HT1080 (cell line): ENCODE data around the gene OR1Q1. TPM values are rescaled to one million over a fixed set of nuclear protein-coding genes. Genes with fewer than 3 reads are reported as not detected.
"Not testable (repeated sequence)": the region's sequence is repeated elsewhere in the genome, so short reads cannot be mapped to it uniquely, and the experiment has no call there.

Experiments used
- DNase-seq: peaks from one replicate; pipeline ENCODE4 v3.0.0-alpha.2; 2015; ENCODE audit warnings: low read depth
- polyA plus RNA-seq, 2 experiments: library from polyadenylated mRNA; depleted of rRNA; stranded (reverse); fragments of >200 nt; gene quantifications; 2 replicates each; pipeline ENCODE4 v1.2.3, GENCODE V29; 2015
- total RNA-seq: library from RNA; depleted of rRNA; stranded (reverse); fragments of >200 nt; shearing (Covaris generic); gene quantifications from 2 replicates; pipeline ENCODE4 v1.2.3, GENCODE V29; 2014; rRNA removed

Gene OR1Q1, protein sequence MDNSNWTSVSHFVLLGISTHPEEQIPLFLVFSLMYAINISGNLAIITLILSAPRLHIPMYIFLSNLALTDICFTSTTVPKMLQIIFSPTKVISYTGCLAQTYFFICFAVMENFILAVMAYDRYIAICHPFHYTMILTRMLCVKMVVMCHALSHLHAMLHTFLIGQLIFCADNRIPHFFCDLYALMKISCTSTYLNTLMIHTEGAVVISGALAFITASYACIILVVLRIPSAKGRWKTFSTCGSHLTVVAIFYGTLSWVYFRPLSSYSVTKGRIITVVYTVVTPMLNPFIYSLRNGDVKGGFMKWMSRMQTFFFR
- total RNA-seq, result not detected in 2 replicates
- polyA plus RNA-seq (2015; cell fraction: cytosol; rRNA removed), result not detected in 2 replicates
- polyA plus RNA-seq (2015; cell fraction: nucleus; rRNA removed), result not detected in 2 replicates

DNA sequence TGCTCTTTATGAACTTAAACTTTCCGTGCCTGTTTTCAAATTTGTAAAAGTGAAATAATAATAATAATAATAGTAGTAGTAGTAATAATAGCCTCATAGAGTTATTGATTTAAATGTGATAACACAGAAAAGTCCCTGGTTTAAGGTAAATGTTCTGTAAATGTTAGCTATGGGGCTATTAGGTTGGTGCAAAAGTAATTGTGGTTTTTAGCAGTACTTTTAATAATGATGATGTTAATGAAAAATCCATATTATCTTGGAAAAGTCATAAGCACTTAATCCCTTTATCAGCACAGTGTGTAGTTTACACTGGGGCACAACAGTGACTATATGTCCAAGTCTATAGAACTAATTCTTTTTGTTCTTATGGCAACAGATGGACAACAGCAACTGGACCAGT lies at the start of gene OR1Q1:
TSS of gene OR1Q1 (plus strand) at position 377 of the 400 bp plus-strand sequence. CDS start at position 377, 0 bp downstream.
- no peak for DNase-seq

DNA sequence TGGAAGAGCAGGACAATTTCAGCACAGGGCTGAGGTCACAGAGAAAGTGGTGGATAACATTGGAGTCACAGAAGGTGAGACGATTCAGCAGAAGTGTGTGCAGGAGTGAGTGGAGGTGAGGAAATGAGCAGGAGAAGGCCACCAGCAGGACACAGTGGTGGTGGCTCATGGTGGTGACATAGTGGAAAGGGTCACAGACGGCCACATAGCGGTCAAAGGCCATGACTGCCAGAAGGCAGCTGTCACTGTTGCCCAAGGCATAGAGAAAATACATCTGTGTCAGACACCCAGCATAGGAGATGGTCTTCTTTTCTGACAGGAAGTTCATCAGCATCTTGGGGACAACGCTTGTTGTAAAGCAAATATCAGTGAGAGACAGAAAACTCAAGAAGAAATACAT lies 46.6 kb upstream of the OR1Q1 start:
- DNase-seq, result no peak

DNA sequence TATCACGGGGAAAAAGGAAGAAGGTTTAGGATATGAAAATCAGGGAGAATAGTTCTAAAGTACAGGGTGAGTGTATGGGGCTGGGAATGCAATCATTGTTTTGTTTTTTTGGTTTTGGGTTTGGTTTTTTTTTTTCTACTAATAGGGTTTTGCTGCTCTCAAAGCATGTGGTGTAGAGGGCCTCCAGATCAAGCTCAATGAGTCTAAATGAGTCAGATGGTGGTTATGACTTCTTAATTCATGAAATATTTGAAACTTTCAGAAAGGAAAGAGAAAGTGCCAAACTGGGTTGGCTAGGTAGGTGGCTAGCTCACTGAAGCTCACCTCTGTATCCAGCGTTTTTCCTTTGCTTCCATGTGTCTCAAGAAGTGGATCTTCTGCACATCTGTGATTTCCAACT lies 42.1 kb upstream of the OR1Q1 start:
- peak; percentile 6 for DNase-seq

DNA sequence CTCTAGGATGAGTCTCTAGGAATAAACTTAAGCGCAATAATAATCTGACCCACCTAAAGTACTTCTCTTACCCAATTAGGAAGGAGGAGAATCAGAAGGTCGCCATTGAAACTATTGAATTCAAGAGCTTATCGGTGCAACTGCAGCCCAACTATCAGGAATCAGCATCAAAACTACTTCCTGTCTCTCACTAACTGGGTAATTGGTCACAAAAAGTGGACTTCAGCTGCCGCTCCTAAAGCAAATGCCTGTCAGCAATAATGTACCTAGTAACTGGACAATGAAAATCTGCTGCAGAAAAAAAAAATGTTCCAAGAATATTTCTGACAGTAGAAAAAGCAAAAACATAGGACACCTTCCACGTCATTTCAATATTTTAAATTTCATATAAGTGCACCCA lies 34.7 kb upstream of the OR1Q1 start:
- no peak for DNase-seq

DNA sequence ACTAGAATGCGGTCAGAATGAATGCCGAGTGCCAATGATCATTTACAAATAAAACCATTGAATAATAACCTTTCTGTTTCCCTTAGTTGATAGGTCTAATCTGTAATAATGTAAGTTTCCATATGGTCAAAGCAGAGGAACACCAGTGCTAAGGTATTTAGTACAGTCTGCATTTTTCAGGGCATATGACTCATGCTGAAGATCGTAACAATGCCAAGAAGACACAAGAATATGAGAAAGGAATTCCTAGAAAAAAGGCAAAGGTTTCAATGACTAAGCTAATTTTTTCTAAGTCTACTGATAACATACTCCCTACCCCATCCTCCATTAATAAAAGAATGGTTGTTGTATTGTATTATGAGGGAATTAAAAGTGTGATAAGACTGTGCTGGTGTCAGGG lies 34.2 kb upstream of the OR1Q1 start:
- peak; percentile 75 for DNase-seq

DNA sequence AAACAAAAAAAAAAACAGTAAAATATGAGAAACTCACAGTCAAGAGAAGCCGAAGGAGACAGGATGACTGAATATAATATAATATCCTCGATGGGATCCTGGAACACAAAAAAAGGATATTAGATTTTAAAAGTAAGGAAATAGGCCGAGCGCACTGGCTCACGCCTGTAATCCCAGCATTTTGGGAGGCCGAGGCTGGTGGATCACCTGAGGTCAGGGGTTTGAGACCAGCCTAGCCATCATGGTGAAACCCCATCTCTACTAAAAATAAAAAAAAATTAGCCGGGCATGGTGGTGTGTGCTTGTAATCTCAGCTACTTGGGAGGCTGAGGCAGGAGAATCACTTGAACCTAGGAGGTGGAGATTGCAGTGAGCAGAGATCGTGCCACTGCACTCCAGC lies 31.3 kb upstream of the OR1Q1 start, which contains the start of gene OR1L8:
TSS of gene OR1L8 (minus strand) at position 101 of the 400 bp plus-strand sequence. CDS start 14,907 bp downstream, outside the sequence.
- not testable (repeated sequence) for DNase-seq

DNA sequence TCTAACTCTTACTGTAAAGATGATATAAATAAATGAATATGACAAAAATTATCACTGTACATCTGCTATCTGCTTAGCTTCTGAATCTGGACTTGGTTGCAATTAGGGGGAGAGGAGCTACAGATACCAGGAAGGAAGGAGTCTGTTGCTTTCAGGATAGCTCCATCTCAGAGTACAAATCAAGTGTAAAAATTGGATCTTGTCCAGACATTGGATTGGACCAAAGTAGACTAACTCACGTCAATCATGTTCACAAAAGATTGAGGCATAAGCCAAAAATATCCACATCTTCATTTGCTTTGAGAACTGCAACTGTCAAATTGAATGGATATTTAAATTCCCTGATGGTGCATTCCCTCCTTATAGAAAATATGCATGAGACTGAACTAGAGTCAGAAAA lies 8.8 kb upstream of the OR1Q1 start:
- DNase-seq, result no peak

DNA sequence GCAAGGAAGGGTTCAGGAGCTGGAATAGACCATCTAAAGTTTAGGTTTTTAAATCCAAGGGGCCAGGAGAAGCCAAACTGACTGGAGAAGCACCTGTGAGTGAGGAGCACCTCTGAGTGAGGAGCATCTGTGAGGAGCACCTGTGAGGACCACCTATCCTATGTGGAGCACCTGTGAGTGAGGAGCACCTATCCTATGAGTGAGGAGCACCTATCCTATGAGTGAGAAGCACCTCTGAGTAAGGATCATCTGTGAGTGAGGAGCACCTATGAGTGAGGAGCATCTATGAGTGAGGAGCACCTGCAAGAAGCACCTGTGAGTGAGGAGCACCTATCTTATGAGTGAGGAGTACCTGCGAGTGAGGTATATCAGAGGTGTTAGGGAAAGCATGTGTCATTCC lies 8.0 kb upstream of the OR1Q1 start:
- no peak for DNase-seq

DNA sequence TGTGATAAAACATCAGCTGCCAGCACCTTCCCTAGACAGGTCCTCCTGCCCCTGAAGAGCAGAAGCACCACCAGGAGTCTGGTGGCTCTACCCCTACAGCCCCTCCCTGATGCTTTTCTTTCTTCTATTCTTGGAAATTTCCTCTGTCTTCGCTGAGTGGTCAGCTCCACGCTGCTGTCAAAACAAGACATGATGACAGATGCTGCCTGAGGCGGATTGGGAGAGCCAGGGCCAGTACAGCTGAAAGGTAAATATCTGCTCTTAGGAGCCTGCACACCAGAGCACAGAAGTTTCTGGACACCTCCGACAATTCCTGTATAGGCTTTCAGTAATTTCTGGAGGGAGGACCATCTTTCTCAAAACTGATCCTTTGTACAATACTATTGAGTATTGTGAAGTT lies 4.7 kb upstream of the OR1Q1 start:
- DNase-seq, result no peak

DNA sequence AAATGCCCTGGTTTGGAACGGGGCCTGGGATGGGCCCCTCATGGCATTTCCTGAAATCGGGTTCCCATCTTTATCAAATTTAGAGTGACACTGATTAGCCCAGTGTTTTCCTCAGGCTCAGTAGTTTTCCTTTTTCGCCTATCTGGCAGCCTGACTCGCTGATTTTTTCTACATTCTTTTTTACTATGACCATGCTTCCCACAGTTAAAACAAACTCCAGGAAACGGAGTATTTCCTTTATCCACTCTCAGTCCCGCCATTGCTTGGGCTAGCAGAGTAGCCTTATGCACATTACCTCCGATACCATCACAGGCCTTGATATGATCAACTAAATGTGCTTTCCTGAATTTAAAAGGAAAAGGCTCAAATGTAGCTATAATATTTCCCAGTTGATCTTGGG lies 5.5 kb downstream of the OR1Q1 start:
- no peak for DNase-seq

DNA sequence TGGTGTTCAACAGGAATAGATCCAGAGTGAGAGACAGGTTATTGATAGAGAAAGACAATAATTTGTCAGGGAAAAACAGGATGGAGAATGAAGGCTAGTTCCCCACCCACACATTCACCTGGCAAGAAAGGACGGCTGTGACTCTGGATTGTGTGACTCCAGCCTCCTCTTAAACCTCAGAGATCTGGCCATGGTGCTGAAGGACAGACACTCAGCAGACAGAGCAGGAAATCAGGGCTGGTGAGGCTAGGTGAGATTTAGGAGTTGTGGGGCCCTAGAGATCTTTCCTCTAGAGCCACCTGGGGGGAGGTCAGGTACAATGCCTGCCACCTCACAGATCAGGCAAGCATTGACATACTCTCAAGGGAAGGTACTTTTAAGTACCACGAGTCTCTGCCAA lies 27.7 kb downstream of the OR1Q1 start:
- DNase-seq, result no peak

DNA sequence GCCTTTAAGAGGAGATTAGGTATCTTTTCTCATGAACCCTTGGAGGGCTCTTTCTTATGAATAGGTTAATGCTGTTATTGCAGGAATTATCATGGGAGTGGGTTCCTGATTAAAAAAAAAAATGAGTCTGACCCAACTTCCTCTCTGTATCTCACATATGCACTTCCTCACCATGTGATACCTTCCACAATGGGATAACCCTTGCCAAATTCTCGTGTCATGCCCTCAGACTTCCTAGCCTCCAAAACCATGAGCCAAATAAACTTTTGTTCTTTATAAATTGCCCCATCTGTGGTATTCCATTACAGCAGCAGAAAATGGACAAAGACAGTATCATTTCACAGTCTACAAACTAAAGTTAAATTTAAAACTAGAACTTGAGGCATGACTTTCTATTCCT lies 41.8 kb downstream of the OR1Q1 start:
- DNase-seq, result no peak

DNA sequence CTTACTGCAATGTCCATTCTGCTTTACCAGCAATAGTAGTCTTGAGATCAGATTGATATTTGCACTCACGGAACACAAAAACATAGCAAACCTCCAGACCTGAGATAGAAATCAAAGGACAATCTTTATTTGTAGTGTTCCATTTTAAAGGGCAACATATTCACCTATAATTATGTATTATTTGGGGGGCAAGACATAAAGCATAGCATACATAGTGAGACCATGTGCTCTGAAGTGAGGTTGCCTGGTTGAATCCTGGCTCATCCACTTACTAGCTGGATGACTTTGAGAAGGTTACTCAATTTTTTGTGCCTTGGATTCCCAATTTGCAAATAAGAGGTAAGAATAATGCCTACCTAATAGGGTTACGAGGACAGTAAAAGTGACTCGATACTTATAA lies 43.0 kb downstream of the OR1Q1 start, which contains the start of gene OR1B1:
TSS of gene OR1B1 (minus strand) at position 101 of the 400 bp plus-strand sequence.
- no peak for DNase-seq

DNA sequence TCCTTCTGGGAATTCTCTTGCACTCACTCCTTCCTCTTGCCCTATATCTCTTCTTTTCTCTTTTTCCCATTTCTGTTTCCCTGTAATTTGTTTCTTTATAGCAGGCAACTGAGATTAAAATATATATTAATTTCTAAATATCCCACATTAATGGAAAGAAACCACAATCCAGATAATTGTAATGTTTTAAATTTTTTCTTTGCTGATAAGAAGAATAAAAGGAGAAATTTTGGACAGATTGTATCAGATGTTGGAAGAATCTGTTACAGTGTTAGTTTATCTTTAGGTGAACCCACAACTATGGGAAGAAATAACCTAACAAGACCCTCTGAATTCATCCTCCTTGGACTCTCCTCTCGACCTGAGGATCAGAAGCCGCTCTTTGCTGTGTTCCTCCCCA lies 46.9 kb downstream of the OR1Q1 start, which contains the start of gene OR1L1:
TSS of gene OR1L1 (plus strand) at position 301 of the 400 bp plus-strand sequence. CDS start at position 301, 0 bp downstream.
- DNase-seq, result no peak

Other genes with a start within 250 kb of the OR1Q1 start
- 0.07 and 0.24 TPM in 2 replicates for gene PTGS1, start 243.7 kb upstream of the OR1Q1 start, total RNA-seq
- gene OR1J1, start 136.8 kb upstream of the OR1Q1 start, total RNA-seq, result not detected in 2 replicates
- 0.17 TPM in 1 of 2 replicates, not detected in the other for gene OR1J2, start 103.9 kb upstream of the OR1Q1 start, total RNA-seq
- gene OR1J4, start 95.6 kb upstream of the OR1Q1 start, total RNA-seq, result not detected in 2 replicates
- not detected in 2 replicates for gene OR1N1, start 87.4 kb upstream of the OR1Q1 start, total RNA-seq
- gene OR1N2, start 61.6 kb upstream of the OR1Q1 start, total RNA-seq, result not detected in 2 replicates
- gene OR1L8, start 31.4 kb upstream of the OR1Q1 start, total RNA-seq, result not detected in 2 replicates
- gene OR1B1, start 42.9 kb downstream of the OR1Q1 start, total RNA-seq, result not detected in 2 replicates
- not detected in 2 replicates for gene OR1L1, start 47.0 kb downstream of the OR1Q1 start, total RNA-seq
- gene OR1L3, start 60.4 kb downstream of the OR1Q1 start, total RNA-seq, result not detected in 2 replicates
- gene OR1L4, start 109.3 kb downstream of the OR1Q1 start, total RNA-seq, result not detected in 2 replicates
- gene OR1L6, start 127.6 kb downstream of the OR1Q1 start, total RNA-seq, result not detected in 2 replicates
- gene OR5C1, start 174.2 kb downstream of the OR1Q1 start, total RNA-seq, result not detected in 2 replicates
- gene OR1K1, start 185.4 kb downstream of the OR1Q1 start, total RNA-seq, result not detected in 2 replicates
- 21.8 and 25.1 TPM in 2 replicates for gene PDCL, start 213.8 kb downstream of the OR1Q1 start, total RNA-seq